Thyroid gland (tissue), 4 donors: Measurements from ENCODE around the gene ANO6.

Experiments
- CTCF ChIP-seq, 6 experiments: fragments of 200-600 bp in 3 of 6; fragments of 450-650 bp in 3 of 6; sonication (generic) in 3 of 6; IDR thresholded peaks; one replicate each; pipeline ENCODE4 v1.5.1; 2016 to 2019; ENCODE audit warnings: antibody characterized with exemption in 6 of 6, mild to moderate bottlenecking in 2 of 6, inconsistent platforms in 1 of 6, moderate library complexity in 1 of 6
- POLR2A ChIP-seq, 2 donors: fragments of 450-650 bp; IDR thresholded peaks; one replicate each; pipeline ENCODE4 v1.6.1; 2017; ENCODE audit warnings: antibody characterized with exemption in 2 of 2, mild to moderate bottlenecking in 2 of 2, moderate library complexity in 1 of 2

GRCh38 chr12:45289245-45290215 lies 73.6 kb downstream of the ANO6 start:
- TF ChIP-seq CTCF (IDR thresholded peaks at IDR 0.05) (no peak), POLR2A (IDR thresholded peaks at IDR 0.05) (no peak)
